Right lobe of liver (tissue), 6 donors: Measurements from ENCODE around the gene ILF2. TPM values are rescaled to one million over a fixed set of nuclear protein-coding genes. Genes with fewer than 3 reads are reported as not detected.

ENCODE experiments used
- ATAC-seq, 4 donors: fragments of 200-7000 bp; cut with Tn5 transposase; one replicate each; pipeline ENCODE4 v1.9.1; 2020; ENCODE audit warnings: mild to moderate bottlenecking in 4 of 4, moderate library complexity in 4 of 4
- DNase-seq, 3 donors: peaks; one replicate each; pipeline ENCODE4 v3.0.0-alpha.2; 2020
- H3K27ac ChIP-seq, 3 donors: fragments of 200-600 bp; one replicate each; pipeline ENCODE4 v1.8.0; 2022
- H3K27me3 ChIP-seq, 2 donors: fragments of 200-600 bp; one replicate each; pipeline ENCODE4 v1.8.0; 2022
- H3K36me3 ChIP-seq, 4 donors: fragments of 200-600 bp; sonication (generic) in 1 of 4; one replicate each; pipeline versions ENCODE4 v1.5.1 to v1.8.0; 2017 to 2022; ENCODE audit warnings: control low read depth in 1 of 4
- H3K4me1 ChIP-seq, 4 donors: fragments of 200-600 bp; sonication (generic) in 1 of 4; one replicate each; pipeline versions ENCODE4 v1.5.1 to v1.8.0; 2017 to 2022; ENCODE audit warnings: control low read depth in 1 of 4
- H3K4me3 ChIP-seq, 3 donors: fragments of 200-600 bp; one replicate each; pipeline ENCODE4 v1.8.0; 2022
- H3K9me3 ChIP-seq, 4 donors: fragments of 200-600 bp; sonication (generic) in 1 of 4; one replicate each; pipeline versions ENCODE4 v1.5.1 to v1.8.0; 2017 to 2022; ENCODE audit warnings: control low read depth in 1 of 4
- POLR2A ChIP-seq: fragments of 450-650 bp; IDR thresholded peaks from one replicate; pipeline ENCODE4 v1.6.1; 2017; ENCODE audit warnings: antibody characterized with exemption, mild to moderate bottlenecking
- WGBS: methylation state at CpG from one replicate; pipeline ENCODE4 v1.1.6; 2018; ENCODE audit warnings: low coverage, low lambda C conversion rate; ENCODE audit not compliant: insufficient coverage; ENCODE audit errors: missing lambda C conversion rate; 5-methylcytosine and 5-hydroxymethylcytosine counted together
- intact Hi-C, 2 donors: fragments of 100-400 bp; cut with DNase I; formaldehyde crosslinking; loops; one replicate each; pipeline versions ENCODE4 v1.11.2 to v1.14.1; 2022
- total RNA-seq, 6 experiments: library from RNA; depleted of rRNA in 2 of 6; stranded (reverse); fragments of >200 nt in 2 of 6; fragmentation: NEBNext Ultra II Directional in 3 of 6; extraction: Animal tissue kit (Norgen Biotek cat#: 25700) in 3 of 6; gene quantifications; one replicate each; pipeline versions ENCODE4 v1.1.0 to v1.2.4, GENCODE V29; 2016 to 2023
- TF ChIP-seq, protein P1 (sequence below), 4 donors: fragments of 200-600 bp in 3 of 4; fragments of 450-650 bp in 1 of 4; IDR thresholded peaks; one replicate each; pipeline versions ENCODE4 v1.5.1 to v1.8.0; 2016 to 2022; ENCODE audit warnings: antibody characterized with exemption in 4 of 4, mild to moderate bottlenecking in 2 of 4
- donor health status: DM: no; HTN: yes; CAD: no.
- donor health status: DM: no; HTN: no; CAD: no.
- donor health status: DM: no; HTN: no; CAD: no.
- donor health status: DM: no; HTN: yes; CAD: no.
- donor health status: DM: no; HTN: yes; CAD: no.

Gene ILF2
- total RNA-seq, 6 experiments from 2014 or later = 30.2 to 55.9 (median 38.7) TPM

DNA sequence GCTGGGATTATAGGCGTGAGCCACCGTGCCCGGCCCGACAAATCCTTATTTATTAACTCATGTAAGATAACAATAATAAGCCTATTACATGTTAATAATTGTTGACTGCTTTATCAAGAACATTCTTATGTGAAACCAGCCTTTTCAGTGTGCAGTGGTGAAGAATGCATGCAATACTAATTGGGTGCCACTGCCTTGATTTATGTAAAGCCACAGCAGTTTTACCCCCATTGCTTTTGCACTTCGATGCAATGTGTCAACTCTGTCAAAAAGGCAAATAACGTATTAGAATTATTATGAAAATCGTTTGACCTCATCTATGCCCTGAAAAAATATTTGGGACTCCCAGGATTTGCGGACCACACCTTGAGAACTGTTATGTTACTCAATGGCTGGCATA, 25.9 kb upstream of the ILF2 start:
- Histone ChIP-seq H3K4me3 (no peak overlapping the region), H3K27ac (peak overlapping the region in 1 of 3 donors; percentile 62), H3K27me3 (no peaks in the 10 kb centered on the region), H3K36me3 (no peaks in the 10 kb centered on the region), H3K4me1 (no peaks in the 10 kb centered on the region), H3K9me3 (no peaks in the 10 kb centered on the region)
- DNase-seq (no peak), ATAC-seq (no peak)
- intact Hi-C loops = no loop called here
- TF ChIP-seq, protein P1, sequence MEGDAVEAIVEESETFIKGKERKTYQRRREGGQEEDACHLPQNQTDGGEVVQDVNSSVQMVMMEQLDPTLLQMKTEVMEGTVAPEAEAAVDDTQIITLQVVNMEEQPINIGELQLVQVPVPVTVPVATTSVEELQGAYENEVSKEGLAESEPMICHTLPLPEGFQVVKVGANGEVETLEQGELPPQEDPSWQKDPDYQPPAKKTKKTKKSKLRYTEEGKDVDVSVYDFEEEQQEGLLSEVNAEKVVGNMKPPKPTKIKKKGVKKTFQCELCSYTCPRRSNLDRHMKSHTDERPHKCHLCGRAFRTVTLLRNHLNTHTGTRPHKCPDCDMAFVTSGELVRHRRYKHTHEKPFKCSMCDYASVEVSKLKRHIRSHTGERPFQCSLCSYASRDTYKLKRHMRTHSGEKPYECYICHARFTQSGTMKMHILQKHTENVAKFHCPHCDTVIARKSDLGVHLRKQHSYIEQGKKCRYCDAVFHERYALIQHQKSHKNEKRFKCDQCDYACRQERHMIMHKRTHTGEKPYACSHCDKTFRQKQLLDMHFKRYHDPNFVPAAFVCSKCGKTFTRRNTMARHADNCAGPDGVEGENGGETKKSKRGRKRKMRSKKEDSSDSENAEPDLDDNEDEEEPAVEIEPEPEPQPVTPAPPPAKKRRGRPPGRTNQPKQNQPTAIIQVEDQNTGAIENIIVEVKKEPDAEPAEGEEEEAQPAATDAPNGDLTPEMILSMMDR (IDR thresholded peaks at IDR 0.05) = no peak
- TF ChIP-seq POLR2A = no peak
- 80% methylated on average over 8 of the region's 8 CpGs for WGBS

DNA sequence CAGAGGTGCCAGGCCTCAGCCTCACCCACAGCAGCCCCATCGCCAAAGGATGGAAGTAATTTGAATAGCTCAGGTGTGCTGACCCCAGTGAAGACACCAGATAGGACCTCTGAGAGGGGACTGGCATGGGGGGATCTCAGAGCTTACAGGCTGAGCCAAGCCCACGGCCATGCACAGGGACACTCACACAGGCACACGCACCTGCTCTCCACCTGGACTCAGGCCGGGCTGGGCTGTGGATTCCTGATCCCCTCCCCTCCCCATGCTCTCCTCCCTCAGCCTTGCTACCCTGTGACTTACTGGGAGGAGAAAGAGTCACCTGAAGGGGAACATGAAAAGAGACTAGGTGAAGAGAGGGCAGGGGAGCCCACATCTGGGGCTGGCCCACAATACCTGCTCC, 22.7 kb upstream of the ILF2 start:
- no peak for TF ChIP-seq POLR2A
- TF ChIP-seq, protein P1 (IDR thresholded peaks at IDR 0.05) = no peak
- DNase-seq (no peak), ATAC-seq (no peak)
- no peak overlapping the region for H3K27ac ChIP-seq
- WGBS = no CpG with 5 or more reads among the region's 4 CpGs
- no peak overlapping the region for H3K4me3 ChIP-seq
- H3K36me3 ChIP-seq = no peaks in the 10 kb centered on the region
- intact Hi-C loops = no loop called here
- H3K4me1 ChIP-seq = no peaks in the 10 kb centered on the region
- H3K9me3 ChIP-seq = no peaks in the 10 kb centered on the region
- H3K27me3 ChIP-seq = no peaks in the 10 kb centered on the region

- Histone ChIP-seq H3K4me1 (no peaks in the 10 kb centered on the region), H3K36me3 (no peaks in the 10 kb centered on the region), H3K4me3 (no peak overlapping the region), H3K27me3 (no peaks in the 10 kb centered on the region), H3K27ac (no peak overlapping the region), H3K9me3 (no peaks in the 10 kb centered on the region)
- WGBS = 40% methylated on average over 1 of the region's 18 CpGs
- intact Hi-C loops = loop anchor here in 1 of 2 donors (10.0 kb wide), 1 partner anchor 66 kb away; no protein-coding TSS in a partner anchor
- TF ChIP-seq, protein P1 (IDR thresholded peaks at IDR 0.05) = no peak
- TF ChIP-seq POLR2A = no peak
- no peak for ATAC-seq
- DNase-seq = no peak
Observed at GRCh38 chr1:153688736-153689328, 18.0 kb upstream of the ILF2 start.

GRCh38 chr1:153688276-153688675, 17.5 kb upstream of the ILF2 start:
- Histone ChIP-seq H3K4me1 (no peaks in the 10 kb centered on the region), H3K4me3 (no peak overlapping the region), H3K36me3 (no peaks in the 10 kb centered on the region), H3K9me3 (no peaks in the 10 kb centered on the region), H3K27ac (no peak overlapping the region), H3K27me3 (no peaks in the 10 kb centered on the region)
- intact Hi-C loops = loop anchor here in 1 of 2 donors (10.0 kb wide), 1 partner anchor 67 kb away; no protein-coding TSS in a partner anchor
- no peak for TF ChIP-seq POLR2A
- TF ChIP-seq, protein P1 (IDR thresholded peaks at IDR 0.05) = no peak
- DNase-seq (no peak), ATAC-seq (no peak)
- 84% methylated on average over 7 of the region's 7 CpGs for WGBS
